Measurements from ENCODE around the gene CEP20. TPM values are rescaled to one million over a fixed set of nuclear protein-coding genes. Genes with fewer than 3 reads are reported as not detected.
"Not testable (repeated sequence)": the region's sequence is repeated elsewhere in the genome, so short reads cannot be mapped to it uniquely, and the experiment has no call there.

Gene CEP20, protein sequence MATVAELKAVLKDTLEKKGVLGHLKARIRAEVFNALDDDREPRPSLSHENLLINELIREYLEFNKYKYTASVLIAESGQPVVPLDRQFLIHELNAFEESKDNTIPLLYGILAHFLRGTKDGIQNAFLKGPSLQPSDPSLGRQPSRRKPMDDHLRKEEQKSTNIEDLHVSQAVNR
- 10 to 100 TPM; 25.7 to 25.8 TPM for total RNA-seq
- long read RNA-seq, donor 1, transcript FOPNL-201 (5 exons, 2,275 nt), result major isoform, 13 of 17 reads
- long read RNA-seq, donor 1, partial matches to known transcripts, result 0 of 17 reads
- long read RNA-seq, donor 1, other reads (novel, unspliced or antisense), result 3 of 17 reads
- long read RNA-seq, donor 2, transcript FOPNL-201 (5 exons, 2,275 nt), result major isoform, 49 of 58 reads
- long read RNA-seq, donor 2, partial matches to known transcripts, result 1 of 58 reads
- long read RNA-seq, donor 2, other reads (novel, unspliced or antisense), result 3 of 58 reads

DNA sequence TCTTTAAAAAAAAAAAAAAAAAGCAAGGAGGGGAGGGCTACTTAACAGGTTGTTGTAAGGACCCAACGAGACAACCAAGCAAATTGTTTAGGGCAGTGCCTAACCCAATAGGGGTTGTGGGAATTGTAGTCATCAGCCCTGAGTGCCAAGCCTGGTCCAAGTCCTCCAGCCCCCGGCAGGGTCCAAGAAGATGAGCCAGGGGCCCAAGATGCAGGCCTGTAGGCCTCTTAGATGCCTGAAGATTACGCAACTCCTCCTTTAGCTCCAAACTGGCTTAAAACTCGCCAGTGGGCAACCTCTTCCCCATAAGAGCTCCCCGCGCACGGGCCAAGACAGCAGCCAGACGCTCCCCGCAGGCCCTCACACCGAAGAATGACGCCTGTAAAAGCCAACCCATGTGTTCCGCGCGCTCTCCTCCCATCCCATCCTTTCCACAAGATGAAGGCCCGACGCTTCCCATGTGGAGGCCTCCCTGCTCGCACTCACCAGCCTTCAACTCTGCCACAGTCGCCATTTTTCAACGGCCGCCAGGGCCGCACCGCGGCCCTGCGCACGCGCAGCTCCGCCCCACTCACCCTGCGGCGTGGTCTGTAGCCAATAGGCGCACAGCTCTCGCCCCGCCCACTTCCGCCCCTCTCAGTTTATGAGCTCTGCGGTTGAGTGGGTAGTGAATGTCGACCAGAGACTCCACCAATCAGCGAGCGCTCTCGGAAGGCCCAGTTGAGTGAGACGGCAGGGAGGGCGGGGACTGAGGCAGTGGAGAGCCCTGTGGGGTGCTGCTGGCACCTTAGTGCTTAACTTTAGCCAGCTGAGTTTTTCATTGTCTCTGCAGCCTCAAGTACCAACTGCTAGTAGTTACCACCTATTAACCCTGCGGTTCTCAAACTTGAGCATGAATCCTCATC, at the start of gene CEP20:
Gene CEP20 (minus strand): TSS at position 532 of the 905 bp plus-strand sequence. CDS start 18 bp downstream, at position 514.
- peak; percentile 100 for DNase-seq (ENCODE audit: low spot score)
- intact Hi-C loops (cut with DNase I), result loop anchor here in 1 of 2 donors (10.0 kb wide), 1 partner anchor 126 kb away; no protein-coding TSS in a partner anchor

DNA sequence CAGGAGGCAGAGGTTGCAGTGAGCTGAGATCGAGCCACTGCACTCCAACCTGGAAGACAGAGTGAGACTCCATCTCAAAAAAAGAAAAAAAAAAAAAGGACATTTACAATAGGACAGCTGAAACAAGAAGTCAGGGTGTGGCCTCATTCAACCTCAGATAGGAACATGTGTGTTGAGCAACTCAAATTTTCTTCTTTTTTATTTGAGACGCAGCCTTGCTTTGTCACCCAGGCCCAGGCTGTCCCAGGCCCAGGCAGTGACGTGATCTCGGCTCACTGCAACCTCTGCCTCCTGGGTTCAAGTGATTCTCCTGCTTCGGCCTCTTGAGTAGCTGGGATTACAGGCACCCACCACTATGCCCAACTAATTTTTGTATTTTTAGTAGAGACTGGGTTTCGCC, 48.4 kb upstream of the CEP20 start:
- intact Hi-C loops (cut with DNase I); DNase-seq (ENCODE audit: low spot score): not testable (repeated sequence)

DNA sequence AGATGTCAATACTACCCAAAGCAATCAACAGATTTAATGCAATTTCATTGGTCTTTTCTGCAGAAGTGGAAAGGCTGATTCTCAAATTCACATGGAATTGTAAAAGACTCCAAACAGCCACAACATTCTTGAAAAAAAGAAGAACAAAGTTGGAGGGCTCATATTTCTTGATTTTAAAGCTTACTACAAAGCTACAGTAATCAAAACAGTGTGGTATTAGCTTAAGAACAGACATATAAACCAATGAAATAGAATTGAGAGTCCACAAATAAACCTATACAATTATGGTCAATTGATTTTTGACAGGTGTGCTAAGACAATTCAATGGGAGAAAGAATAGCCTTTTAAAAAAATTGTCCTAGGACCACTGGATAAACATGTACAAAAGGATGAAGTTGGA, 46.6 kb upstream of the CEP20 start:
- DNase-seq (ENCODE audit: low spot score), result no peak
- intact Hi-C loops (cut with DNase I), result no loop called here

DNA sequence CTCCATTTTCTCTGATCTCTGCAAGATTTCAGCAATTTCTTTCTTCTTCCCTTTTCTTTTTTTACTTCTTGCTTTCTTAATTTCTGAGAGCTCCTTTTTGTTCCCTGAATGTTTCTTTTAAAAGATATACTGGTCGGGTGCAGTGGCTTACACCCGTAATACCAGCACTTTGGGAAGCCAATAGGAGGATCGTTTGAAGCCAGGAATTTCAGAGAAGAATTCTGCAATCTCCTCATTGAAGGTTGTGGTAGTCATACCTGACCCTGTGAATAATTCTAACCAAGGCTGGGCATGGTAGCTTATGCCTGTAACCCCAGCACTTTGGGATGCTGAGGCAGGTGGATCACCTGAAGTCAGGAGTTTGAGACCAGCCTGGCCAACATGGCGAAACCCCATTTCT, 45.4 kb upstream of the CEP20 start:
- intact Hi-C loops (cut with DNase I), result no loop called here

DNA sequence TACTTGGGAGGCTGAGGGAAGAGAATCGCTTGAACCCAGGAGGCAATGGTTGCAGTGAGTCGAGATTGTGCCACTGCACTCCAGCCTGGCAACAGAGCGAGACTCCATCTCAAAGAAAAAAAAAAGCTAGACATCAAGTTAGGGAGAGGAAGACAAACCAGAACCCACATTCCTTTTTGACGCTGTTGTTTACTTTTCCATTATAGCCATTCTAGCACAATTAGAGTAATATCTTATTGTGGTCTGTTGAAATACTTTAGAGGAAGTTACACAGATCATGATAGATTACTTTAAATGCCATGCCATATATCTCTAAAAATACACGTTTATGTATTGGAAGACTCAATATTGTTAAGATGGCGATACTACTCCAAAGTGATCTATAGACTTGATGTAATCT, 44.5 kb upstream of the CEP20 start:
- intact Hi-C loops (cut with DNase I), result no loop called here

More for the DNA sequence above, 45.4 kb upstream of the CEP20 start:
- no peak for DNase-seq (ENCODE audit: low spot score)

DNA sequence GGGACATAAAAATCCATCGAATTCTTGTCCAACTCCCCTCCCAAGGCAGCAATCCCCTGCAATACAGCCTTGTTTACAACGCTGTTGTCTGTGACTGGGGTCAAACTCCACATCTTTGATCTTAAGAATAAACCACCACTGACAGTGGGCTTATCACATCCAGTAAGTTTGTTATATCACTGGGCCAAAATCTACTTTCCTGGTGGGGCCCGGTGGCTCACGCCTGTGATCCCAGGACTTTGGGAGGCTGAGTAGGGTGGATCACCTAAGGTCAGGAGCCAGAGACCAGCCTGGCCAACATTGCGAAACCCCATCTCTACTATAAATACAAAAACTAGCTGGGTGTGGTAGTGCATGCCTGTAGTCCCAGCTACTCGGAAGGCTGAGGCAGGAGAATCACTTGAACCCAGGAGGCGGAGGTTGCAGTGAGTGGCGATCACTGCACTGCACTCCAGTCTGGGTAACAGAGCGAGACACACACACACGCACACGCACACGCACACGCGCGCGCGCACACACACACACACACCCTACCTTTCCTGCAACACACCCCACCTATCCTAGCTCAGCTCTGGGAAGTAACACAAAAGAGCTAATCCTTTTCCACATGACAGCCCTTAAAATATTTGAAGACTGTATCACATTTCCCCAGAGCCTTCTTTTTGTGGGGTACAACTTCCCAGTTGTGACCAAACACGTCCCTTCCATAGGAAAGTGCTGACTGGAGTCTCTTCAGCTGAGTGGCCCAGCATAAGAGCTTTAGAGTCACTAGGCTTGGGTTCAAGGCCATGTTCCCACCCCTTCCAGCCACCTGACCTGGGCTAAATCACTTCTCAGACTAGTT, 40.1 kb upstream of the CEP20 start:
- intact Hi-C loops (cut with DNase I), result no loop called here

More for the DNA sequence above, 44.5 kb upstream of the CEP20 start:
- DNase-seq (ENCODE audit: low spot score), result no peak

DNA sequence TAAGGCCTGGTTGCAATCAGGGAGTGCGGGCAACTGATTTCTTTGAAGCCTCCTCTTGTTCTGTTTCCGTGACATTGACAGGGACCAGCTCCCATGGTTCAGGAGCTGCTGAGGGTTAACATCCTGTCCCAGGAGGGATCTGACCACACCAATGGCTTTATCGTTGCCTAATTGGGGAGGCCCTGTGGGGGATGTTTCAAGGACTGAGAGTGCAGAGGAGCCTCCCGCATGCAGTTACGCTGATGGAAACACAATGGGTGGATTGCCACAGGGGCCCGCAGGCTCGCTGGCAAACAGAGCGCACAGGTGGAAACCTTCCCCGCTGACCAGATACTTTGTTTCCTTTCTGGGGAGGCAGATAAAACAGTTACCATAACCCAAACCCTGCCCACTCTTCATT, 37.2 kb upstream of the CEP20 start:
- peak; percentile 25 for DNase-seq (ENCODE audit: low spot score)

More for the DNA sequence above, 40.1 kb upstream of the CEP20 start:
- no peak for DNase-seq (ENCODE audit: low spot score)

DNA sequence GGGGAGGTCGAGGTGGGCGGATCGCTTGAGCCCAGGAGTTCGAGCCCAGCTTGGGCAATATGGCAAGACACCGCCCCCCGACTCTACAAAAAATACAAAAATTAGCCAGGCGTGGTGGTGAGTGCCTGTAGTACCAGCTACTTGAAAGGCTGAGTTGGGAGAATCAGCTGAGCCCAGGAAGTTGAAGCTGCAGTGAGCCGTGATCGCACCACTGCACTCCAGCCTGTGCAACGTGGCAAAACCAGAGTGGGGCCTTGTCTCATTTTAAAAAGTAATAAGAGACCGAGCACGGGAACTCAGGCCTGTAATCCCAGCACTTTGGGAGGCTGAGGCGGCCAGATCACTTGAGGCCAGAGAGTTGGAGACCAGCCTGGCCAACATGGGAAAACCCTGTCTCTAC, 36.6 kb upstream of the CEP20 start:
- intact Hi-C loops (cut with DNase I), result no loop called here
- DNase-seq (ENCODE audit: low spot score), result peak; percentile 46

More for the DNA sequence above, 37.2 kb upstream of the CEP20 start:
- intact Hi-C loops (cut with DNase I), result no loop called here

DNA sequence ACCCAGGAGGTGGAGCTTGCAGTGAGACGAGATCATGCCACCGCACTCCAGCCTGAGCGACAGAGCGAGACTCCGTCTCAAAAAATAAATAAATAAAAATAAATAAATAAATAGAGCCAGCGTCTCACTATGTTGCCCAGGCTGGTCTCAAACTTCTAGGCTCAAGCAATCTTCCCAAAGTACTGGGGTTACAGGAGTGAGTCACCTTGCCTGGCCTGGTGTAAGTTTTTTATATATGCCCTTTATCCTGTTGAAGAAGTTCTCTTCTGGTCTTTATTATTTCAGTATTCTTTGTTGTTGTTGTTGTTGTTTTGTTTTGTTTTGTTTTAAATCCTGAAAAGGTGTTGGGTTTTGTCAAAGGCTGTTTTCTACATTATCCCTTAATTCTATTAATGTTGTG, 30.9 kb upstream of the CEP20 start:
- DNase-seq (ENCODE audit: low spot score), result peak; percentile 15
- intact Hi-C loops (cut with DNase I), result no loop called here

DNA sequence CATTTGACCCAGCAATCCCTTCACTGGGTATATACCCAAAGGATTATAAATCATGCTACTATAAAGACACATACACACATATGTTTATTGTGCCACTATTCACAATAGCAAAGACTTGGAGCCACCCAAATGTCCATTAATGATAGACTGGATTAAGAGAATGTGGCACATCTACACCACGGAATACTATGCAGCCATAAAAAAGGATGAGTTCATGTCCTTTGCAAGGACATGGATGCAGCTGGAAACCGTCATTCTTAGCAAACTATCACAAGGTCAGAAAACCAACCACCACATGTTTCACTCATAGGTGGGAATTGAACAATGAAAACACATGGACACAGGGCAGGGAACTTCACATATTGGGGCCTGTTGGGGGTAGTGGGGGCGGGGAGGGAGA, 29.9 kb upstream of the CEP20 start:
- intact Hi-C loops (cut with DNase I); DNase-seq (ENCODE audit: low spot score): not testable (repeated sequence)

DNA sequence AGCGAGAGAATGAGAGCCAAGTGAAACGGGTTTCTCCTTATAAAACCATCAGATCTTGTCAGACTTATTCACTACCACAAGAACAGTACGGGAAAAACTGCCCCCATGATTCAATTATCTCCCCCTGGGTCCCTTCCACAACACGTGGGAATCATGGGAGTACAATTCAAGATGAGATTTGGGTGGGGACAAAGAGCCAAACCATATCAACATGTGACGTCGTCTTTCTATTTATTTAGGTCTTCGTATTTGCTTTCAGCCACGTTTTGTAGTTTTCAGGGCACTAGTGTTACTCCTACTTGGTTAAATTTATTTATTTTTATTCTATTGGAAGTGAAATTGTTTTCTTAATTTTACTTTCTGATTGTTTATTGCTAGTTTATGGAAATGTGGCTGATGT, 27.9 kb upstream of the CEP20 start:
- intact Hi-C loops (cut with DNase I), result no loop called here

DNA sequence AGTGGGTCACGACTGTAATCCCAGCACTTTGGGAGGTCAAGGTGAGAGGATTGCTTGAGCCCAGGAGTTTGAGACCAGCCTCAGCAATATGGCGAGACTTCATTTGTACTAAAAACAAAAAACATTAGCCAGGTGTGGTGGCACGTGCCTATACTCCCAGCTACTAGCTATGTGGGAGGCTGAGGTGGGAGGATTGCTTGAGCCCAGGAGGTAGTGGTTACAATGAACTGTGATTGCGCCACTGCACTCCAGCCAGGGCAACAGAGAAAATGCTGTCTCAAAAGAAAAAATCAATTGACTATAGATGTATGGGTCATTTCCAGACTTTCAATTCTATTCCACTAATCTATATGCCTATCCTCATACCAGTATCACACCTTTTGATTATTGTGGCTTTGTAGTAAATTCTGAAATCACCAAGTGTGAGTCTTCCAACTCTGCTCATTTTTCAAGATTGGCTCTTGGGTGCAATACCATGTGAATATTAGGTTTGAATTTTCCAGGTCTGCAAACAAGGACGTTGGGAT, 27.2 kb upstream of the CEP20 start:
- intact Hi-C loops (cut with DNase I), result no loop called here
- no peak for DNase-seq (ENCODE audit: low spot score)

More for the DNA sequence above, 27.9 kb upstream of the CEP20 start:
- no peak for DNase-seq (ENCODE audit: low spot score)

DNA sequence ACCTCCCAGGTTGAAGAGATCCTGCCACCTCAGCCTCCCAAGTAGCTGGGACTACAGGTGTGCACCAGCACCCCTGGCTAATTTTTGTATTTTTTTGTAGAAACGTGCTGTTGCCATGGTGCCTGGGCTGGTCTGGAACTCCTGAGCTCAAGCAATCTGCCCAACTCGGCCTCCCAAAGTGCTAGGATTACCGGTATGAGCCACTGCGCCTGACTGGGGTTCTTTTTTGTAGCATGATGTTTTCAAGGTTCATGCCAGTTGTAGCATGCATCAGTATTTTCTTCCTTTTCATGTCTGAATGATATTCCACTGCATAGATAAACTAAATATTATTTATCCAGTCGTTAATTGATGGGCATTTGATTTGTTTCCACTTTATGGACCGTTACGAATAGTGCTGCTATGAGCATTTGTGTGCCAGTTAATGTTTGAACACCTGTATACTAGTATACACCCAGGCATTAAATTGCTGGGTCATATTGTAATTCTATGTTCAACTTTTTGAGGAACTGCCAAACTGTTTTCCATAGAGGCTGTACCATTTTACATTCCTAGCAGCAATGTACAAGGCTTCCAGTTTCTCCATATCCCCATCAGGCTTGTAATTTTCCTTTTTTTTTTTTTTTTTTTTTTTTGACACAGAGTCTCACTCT, 24.8 kb upstream of the CEP20 start:
- peak; percentile 49 for DNase-seq (ENCODE audit: low spot score)
- intact Hi-C loops (cut with DNase I), result no loop called here

DNA sequence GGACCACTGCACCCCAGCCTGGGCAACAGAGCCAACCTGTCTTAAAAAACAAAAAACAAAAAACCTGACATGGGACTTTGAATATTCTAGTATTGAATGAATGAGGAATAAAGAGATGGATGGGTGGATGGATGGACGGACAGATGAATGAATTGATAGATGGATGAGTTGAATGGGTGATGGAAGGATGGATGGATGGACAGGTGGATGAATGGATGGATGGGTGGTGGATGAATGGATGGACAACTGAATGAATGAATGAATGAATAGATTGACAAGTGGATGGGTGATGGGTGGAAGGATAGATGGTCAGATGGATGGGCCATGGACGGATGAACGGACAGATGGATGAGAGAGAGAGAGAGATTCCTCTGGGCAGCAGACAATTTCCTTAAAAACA, 22.8 kb upstream of the CEP20 start:
- intact Hi-C loops (cut with DNase I), result no loop called here

DNA sequence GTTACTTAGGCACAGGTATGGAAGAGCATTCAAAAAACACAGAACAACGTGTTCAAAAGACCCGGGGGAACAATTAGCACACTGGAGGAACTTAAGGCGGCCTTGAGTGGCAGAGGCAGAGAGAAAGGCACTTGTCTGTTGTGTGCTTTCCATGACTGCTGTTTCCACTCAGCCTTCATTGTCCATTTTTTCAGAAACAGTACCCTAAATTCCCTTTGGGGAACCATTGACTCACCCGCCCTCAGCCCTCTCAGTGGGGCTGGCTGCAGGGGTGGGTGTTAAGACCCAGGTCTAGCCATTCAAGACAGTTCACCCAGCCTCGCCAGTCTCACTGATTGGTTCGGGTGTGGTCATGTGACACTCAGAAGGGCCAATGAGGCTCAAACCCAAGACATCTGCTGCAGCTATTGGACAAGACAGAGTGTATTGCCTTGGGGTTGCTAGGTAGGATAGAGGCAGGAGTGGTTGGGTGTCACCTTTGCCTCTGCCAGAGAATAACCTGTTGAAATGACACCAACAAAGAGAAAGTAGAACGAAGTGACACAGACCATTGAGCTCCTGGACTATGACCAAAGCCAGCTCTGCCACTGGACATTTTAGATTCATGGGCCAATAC, 19.6 kb upstream of the CEP20 start:
- intact Hi-C loops (cut with DNase I), result no loop called here
- DNase-seq (ENCODE audit: low spot score), result peak; percentile 26

More for the DNA sequence above, 22.8 kb upstream of the CEP20 start:
- peak; percentile 7 for DNase-seq (ENCODE audit: low spot score)

DNA sequence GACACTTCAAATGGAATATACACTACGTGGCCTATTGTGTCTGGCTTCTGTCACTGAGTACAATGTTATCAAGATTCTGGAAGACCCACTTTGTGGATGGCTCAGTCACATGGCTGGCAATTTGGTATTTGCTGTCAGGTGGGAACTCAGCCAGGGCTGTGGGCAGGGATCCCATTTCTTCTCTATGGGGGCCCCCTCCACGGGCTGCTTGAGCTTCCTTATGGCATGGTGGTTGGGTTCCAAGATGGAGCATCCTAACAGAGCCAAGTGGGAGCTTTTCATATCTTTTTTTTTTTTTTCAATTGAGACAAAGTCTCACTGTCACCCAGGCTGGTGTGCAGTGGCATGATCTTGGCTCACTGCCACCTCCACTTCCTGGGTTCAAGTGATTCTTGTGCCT, 18.0 kb upstream of the CEP20 start:
- intact Hi-C loops (cut with DNase I), result no loop called here
- peak; percentile 47 for DNase-seq (ENCODE audit: low spot score)

DNA sequence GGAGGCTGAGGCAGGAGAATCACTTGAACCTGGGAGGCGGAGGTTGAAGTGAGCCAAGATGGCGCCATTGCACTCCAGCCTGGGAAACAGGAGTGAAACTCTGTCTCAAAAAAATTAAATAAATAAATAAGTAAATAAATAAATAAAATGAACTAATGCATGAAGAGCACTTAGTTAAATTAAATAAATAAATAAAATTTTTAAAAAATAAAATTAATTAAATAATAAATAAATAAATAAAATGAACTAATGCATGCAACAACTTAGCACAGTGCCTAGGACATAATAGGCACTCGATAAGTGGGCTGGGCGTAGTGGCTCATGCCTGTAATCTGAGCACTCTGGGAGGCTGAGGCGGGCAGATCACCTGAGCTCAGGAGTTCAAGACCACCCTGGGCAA, 15.6 kb upstream of the CEP20 start:
- DNase-seq (ENCODE audit: low spot score), result no peak
- intact Hi-C loops (cut with DNase I), result no loop called here

Data from posterior vena cava (tissue), 2 donors.